Gastrocnemius medialis (tissue), 4 donors: ENCODE measurements around the gene AKAP13.

Experiments
- POLR2A ChIP-seq, 2 donors: fragments of 450-650 bp; IDR thresholded peaks; one replicate each; pipeline ENCODE4 v1.6.1; 2017; ENCODE audit warnings: antibody characterized with exemption in 2 of 2, mild to moderate bottlenecking in 2 of 2, moderate library complexity in 2 of 2
- TF ChIP-seq, protein P1 (sequence below), 5 experiments: fragments of 450-650 bp in 3 of 5; fragments of 200-600 bp in 2 of 5; sonication (generic) in 2 of 5; IDR thresholded peaks in 4 of 5; conservative IDR thresholded peaks in 1 of 5; 1 replicate in 4 of 5; 2 replicates in 1 of 5; pipeline ENCODE4 v1.5.1; 2016 to 2019; ENCODE audit warnings: antibody characterized with exemption in 5 of 5, mild to moderate bottlenecking in 3 of 5, moderate library complexity in 3 of 5

DNA sequence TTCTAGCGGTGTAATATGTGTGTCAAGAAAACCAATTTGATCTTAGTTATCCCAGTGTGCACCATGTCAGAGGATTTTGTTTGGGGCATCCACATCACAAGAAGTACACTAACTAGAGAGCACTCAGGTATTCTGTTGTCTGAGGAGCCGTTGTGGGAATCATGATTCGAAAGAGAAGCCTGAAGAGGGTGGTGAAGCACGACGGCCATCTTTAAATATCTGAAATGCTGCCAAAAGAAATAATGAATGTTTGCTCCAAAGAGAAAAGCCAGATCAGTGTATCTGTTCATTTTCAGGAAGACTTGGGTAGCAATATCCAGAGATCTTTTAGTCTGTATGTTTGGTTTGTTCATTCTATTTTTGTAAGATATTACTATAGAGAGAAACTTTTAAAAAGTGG lies 233.7 kb downstream of the AKAP13 start:
- no peak for TF ChIP-seq POLR2A (IDR thresholded peaks at IDR 0.05)
- TF ChIP-seq, protein P1, sequence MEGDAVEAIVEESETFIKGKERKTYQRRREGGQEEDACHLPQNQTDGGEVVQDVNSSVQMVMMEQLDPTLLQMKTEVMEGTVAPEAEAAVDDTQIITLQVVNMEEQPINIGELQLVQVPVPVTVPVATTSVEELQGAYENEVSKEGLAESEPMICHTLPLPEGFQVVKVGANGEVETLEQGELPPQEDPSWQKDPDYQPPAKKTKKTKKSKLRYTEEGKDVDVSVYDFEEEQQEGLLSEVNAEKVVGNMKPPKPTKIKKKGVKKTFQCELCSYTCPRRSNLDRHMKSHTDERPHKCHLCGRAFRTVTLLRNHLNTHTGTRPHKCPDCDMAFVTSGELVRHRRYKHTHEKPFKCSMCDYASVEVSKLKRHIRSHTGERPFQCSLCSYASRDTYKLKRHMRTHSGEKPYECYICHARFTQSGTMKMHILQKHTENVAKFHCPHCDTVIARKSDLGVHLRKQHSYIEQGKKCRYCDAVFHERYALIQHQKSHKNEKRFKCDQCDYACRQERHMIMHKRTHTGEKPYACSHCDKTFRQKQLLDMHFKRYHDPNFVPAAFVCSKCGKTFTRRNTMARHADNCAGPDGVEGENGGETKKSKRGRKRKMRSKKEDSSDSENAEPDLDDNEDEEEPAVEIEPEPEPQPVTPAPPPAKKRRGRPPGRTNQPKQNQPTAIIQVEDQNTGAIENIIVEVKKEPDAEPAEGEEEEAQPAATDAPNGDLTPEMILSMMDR (IDR thresholded peaks at IDR 0.05 in 4 of 5, conservative IDR thresholded peaks at IDR 0.05 in 1 of 5) = no peak
